ENCODE measurements around the gene EDIL3. TPM values are rescaled to one million over a fixed set of nuclear protein-coding genes. Genes with fewer than 3 reads are reported as not detected.
A peak's percentile ranks its signal among the peaks of the same experiment; 100 is the strongest.

The EDIL3 gene
- total and polyA plus RNA-seq, 9 donors, result 7.6 to 18.3 (median 11.6) TPM

DNA sequence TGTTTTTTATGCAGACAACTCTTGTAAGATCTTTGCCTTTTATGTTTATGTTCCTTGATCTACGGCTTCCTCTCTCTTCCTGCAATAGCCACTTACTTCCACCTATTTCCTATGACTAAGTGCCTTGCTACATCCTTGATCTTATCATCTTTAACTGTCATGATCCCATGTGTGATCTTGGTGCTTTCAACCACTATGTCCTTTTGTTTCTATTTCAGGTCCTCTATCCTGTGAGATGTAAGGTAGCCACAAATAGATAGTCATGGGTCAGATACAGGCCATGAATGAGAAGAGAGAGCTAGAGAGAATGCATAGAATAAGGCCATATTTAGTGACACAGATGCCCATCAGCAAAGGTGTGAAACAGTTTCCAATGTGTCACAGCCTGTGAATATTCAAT lies 420.4 kb downstream of the EDIL3 start:
- DNase-seq, result no peak
- Histone ChIP-seq H3K27me3 (ENCODE audit: control insufficient read depth, insufficient read depth, low read length) (no peaks in the 10 kb centered on the region), H3K4me1 (ENCODE audit: control insufficient read depth, insufficient read depth, low read length) (no peaks in the 10 kb centered on the region), H3K27ac (ENCODE audit: low read length) (no peak overlapping the region), H3K9me3 (replicated peaks; ENCODE audit: control insufficient read depth, low read depth, low read length) (no peaks in the 10 kb centered on the region), H3K4me3 (ENCODE audit: low read length) (no peak overlapping the region), H3K36me3 (ENCODE audit: control insufficient read depth, insufficient read depth, low read length) (no peaks in the 10 kb centered on the region)
- WGBS (ENCODE audit: insufficient coverage), result no CpG with 5 or more reads among the region's 1 CpG

DNA sequence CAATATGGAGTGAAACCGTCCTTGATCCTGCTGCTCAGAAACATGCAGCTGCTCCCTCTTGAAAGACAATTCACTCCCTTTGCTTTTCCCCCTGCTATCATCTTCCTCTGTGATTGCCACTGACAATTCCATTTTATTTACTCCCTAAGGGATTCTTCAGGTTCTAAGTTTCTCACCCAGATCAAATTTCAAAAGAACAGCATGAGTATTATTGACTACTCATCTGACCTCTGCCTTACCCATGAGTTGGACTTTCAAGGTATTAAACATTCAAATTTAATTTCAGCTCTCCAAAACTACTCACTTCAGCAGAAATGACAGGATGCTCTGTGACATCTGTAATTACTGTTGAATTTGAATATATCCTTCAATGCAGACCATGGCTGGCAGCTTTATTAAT lies 427.5 kb downstream of the EDIL3 start:
- H3K4me3 ChIP-seq (ENCODE audit: low read length), result no peak overlapping the region
- H3K27ac ChIP-seq (ENCODE audit: low read length), result no peak overlapping the region
- H3K27me3 ChIP-seq (ENCODE audit: control insufficient read depth, insufficient read depth, low read length), result no peaks in the 10 kb centered on the region
- DNase-seq, result no peak
- no peaks in the 10 kb centered on the region for H3K36me3 ChIP-seq (ENCODE audit: control insufficient read depth, insufficient read depth, low read length)
- no peaks in the 10 kb centered on the region for H3K9me3 ChIP-seq (replicated peaks; ENCODE audit: control insufficient read depth, low read depth, low read length)
- 56% methylated on average over 1 of the region's 1 CpG for WGBS (ENCODE audit: insufficient coverage)
- H3K4me1 ChIP-seq (ENCODE audit: control insufficient read depth, insufficient read depth, low read length), result no peaks in the 10 kb centered on the region

DNA sequence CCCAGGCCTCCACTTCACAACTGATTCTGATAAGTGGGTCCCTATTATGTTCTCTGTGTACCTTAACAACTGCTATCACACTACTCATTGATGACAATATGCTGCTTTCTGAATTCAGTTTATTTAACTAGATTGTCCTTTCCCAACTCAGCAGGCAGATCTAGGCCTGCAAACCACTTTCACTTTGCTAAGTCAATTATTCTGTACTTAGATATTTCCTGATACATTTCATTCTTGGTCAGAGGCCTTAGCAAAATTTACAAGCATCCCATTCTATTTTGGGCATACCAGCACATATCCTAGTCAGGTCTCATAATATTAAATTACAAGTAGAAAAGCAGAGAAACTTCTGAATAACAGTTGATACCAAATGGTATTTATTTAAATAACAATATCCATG lies 428.3 kb downstream of the EDIL3 start:
- DNase-seq, result no peak
- Histone ChIP-seq H3K9me3 (replicated peaks; ENCODE audit: control insufficient read depth, low read depth, low read length) (no peaks in the 10 kb centered on the region), H3K4me1 (ENCODE audit: control insufficient read depth, insufficient read depth, low read length) (no peaks in the 10 kb centered on the region), H3K4me3 (ENCODE audit: low read length) (no peak overlapping the region), H3K27ac (ENCODE audit: low read length) (no peak overlapping the region), H3K27me3 (ENCODE audit: control insufficient read depth, insufficient read depth, low read length) (no peaks in the 10 kb centered on the region), H3K36me3 (ENCODE audit: control insufficient read depth, insufficient read depth, low read length) (no peaks in the 10 kb centered on the region)

DNA sequence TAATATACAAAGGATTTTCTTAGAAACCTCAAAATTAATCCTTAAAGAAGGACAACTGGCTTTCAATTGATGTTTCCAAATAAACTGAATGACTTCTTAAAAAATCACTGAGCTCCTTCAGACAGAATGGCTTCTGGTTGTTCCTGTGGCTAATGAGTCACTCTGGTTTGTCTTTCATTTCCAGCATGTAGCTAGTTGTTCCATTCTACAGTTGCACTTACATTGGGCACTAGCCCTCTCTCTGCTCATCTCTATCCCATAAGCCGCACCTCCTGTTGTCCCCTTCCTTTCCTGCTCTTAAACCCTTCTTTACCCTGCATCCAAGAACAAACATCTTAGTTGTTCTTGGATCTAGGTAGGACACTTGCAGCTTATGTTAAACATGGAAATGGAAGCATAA lies 428.8 kb downstream of the EDIL3 start:
- Histone ChIP-seq H3K4me3 (ENCODE audit: low read length) (no peak overlapping the region), H3K36me3 (ENCODE audit: control insufficient read depth, insufficient read depth, low read length) (no peaks in the 10 kb centered on the region), H3K27me3 (ENCODE audit: control insufficient read depth, insufficient read depth, low read length) (no peaks in the 10 kb centered on the region), H3K4me1 (ENCODE audit: control insufficient read depth, insufficient read depth, low read length) (no peaks in the 10 kb centered on the region), H3K9me3 (replicated peaks; ENCODE audit: control insufficient read depth, low read depth, low read length) (no peaks in the 10 kb centered on the region), H3K27ac (ENCODE audit: low read length) (no peak overlapping the region)
- no CpG with 5 or more reads among the region's 1 CpG for WGBS (ENCODE audit: insufficient coverage)
- no peak for DNase-seq

DNA sequence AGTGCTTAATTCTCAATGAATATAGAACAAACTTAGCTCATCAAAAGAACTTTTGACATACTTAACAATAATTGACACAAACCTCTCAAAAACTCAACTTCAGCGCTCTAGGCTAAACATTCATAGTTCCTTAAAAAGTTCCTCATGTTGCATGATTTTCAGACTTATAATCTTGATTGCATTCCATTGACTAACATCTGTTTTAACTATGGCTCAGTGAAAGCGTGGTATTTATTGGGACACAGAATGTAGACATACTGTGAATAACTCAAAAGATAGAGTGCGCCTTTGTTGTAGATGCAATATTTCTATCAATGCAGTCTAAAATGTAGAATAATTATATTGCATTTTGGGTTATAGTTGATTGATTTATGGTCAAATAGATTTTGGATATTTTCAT lies 436.9 kb downstream of the EDIL3 start:
- Histone ChIP-seq H3K9me3 (replicated peaks; ENCODE audit: control insufficient read depth, low read depth, low read length) (no peaks in the 10 kb centered on the region), H3K4me1 (ENCODE audit: control insufficient read depth, insufficient read depth, low read length) (no peaks in the 10 kb centered on the region), H3K4me3 (ENCODE audit: low read length) (no peak overlapping the region), H3K36me3 (ENCODE audit: control insufficient read depth, insufficient read depth, low read length) (no peaks in the 10 kb centered on the region), H3K27ac (ENCODE audit: low read length) (no peak overlapping the region), H3K27me3 (ENCODE audit: control insufficient read depth, insufficient read depth, low read length) (no peaks in the 10 kb centered on the region)
- DNase-seq, result no peak
- no CpG with 5 or more reads among the region's 3 CpGs for WGBS (ENCODE audit: insufficient coverage)

DNA sequence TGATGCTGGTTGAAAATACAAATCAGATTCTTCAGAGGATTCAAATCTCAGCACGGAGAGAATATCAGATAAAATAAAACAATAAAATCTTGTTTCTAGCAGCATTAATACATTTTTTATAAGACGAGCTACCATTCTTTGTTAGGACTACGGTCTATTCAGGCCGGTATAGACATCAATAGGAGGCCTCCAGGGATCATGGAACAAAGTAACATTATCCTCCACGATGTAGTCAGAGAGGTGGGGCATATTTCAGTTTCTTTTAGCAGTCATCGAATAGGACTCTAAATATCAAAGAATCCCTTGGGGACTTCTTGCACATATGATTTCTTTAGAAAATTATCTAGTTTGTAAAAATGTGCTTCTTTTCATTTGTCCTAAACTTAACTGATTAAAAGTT lies 438.2 kb downstream of the EDIL3 start:
- no peaks in the 10 kb centered on the region for H3K9me3 ChIP-seq (replicated peaks; ENCODE audit: control insufficient read depth, low read depth, low read length)
- no peaks in the 10 kb centered on the region for H3K4me1 ChIP-seq (ENCODE audit: control insufficient read depth, insufficient read depth, low read length)
- H3K36me3 ChIP-seq (ENCODE audit: control insufficient read depth, insufficient read depth, low read length), result no peaks in the 10 kb centered on the region
- no peak overlapping the region for H3K4me3 ChIP-seq (ENCODE audit: low read length)
- H3K27me3 ChIP-seq (ENCODE audit: control insufficient read depth, insufficient read depth, low read length), result no peaks in the 10 kb centered on the region
- no peak for DNase-seq
- no peak overlapping the region for H3K27ac ChIP-seq (ENCODE audit: low read length)
- no CpG with 5 or more reads among the region's 6 CpGs for WGBS (ENCODE audit: insufficient coverage)

DNA sequence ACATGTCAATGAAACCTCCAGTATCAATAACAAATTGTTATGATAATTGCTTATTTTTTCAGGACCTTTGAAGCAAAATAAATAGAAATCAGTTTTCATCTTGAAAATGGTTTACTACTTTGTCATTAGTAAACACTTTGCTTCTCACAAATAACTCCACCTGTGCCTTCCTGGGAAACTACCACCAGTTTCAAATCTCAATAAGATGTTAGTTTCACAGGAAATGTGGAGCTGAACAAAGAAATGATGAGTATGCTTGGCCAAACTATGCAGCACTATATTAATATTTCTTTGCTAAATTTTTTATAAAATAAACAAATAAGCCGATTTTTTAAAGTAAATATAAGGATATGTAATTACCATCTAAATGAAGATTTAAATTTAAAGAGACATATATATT lies 442.5 kb downstream of the EDIL3 start:
- no peak for DNase-seq
- no peaks in the 10 kb centered on the region for H3K27me3 ChIP-seq (ENCODE audit: control insufficient read depth, insufficient read depth, low read length)
- no peak overlapping the region for H3K27ac ChIP-seq (ENCODE audit: low read length)
- H3K36me3 ChIP-seq (ENCODE audit: control insufficient read depth, insufficient read depth, low read length), result no peaks in the 10 kb centered on the region
- H3K9me3 ChIP-seq (replicated peaks; ENCODE audit: control insufficient read depth, low read depth, low read length), result no peaks in the 10 kb centered on the region
- H3K4me1 ChIP-seq (ENCODE audit: control insufficient read depth, insufficient read depth, low read length), result no peaks in the 10 kb centered on the region
- H3K4me3 ChIP-seq (ENCODE audit: low read length), result no peak overlapping the region
- WGBS (ENCODE audit: insufficient coverage), result no CpG with 5 or more reads among the region's 1 CpG

DNA sequence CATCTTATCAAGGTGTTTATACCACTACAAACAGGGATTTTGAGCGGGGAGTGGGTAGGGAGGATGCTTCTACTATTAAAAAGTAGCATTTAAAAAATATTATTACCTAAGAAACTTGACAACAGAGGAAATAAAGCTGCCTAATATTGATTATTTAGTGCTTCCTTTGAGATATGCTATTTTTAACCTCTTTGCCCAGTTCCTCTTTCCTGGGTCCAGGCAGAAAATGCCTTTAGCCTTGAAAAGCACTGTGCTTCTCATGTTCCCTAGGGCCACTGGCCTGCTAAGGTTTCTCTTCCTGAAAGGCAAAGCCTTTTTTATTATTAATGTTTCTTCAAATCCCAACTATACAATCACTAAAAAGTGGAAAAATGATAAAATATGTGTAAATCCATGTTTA lies 446.8 kb downstream of the EDIL3 start:
- no peaks in the 10 kb centered on the region for H3K4me1 ChIP-seq (ENCODE audit: control insufficient read depth, insufficient read depth, low read length)
- no peaks in the 10 kb centered on the region for H3K9me3 ChIP-seq (replicated peaks; ENCODE audit: control insufficient read depth, low read depth, low read length)
- H3K27ac ChIP-seq (ENCODE audit: low read length), result no peak overlapping the region
- H3K27me3 ChIP-seq (ENCODE audit: control insufficient read depth, insufficient read depth, low read length), result no peaks in the 10 kb centered on the region
- no CpG with 5 or more reads among the region's 1 CpG for WGBS (ENCODE audit: insufficient coverage)
- no peaks in the 10 kb centered on the region for H3K36me3 ChIP-seq (ENCODE audit: control insufficient read depth, insufficient read depth, low read length)
- H3K4me3 ChIP-seq (ENCODE audit: low read length), result no peak overlapping the region
- peak; percentile 29 for DNase-seq

DNA sequence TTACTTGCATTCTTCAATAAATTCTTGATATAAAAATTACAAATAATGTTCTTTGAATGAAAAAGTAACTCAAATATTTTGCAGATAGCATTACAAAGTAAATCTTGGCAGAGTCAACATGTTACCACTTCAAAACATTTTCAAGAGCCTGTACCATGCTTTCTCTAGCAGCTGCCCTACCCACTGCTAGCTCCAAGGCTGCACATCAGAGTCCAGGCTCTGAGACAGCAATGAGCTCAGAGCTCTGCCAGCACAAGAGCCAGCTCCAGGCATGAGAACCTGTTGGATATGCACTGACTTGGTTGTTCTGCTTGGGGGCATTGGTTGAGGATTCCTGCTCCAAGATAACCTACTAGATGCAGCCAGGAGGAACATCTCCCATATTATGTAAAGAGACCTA lies 452.7 kb downstream of the EDIL3 start:
- no peak for DNase-seq
- Histone ChIP-seq H3K27me3 (ENCODE audit: control insufficient read depth, insufficient read depth, low read length) (no peaks in the 10 kb centered on the region), H3K27ac (ENCODE audit: low read length) (no peak overlapping the region), H3K4me1 (ENCODE audit: control insufficient read depth, insufficient read depth, low read length) (no peaks in the 10 kb centered on the region), H3K4me3 (ENCODE audit: low read length) (no peak overlapping the region), H3K36me3 (ENCODE audit: control insufficient read depth, insufficient read depth, low read length) (no peaks in the 10 kb centered on the region), H3K9me3 (replicated peaks; ENCODE audit: control insufficient read depth, low read depth, low read length) (no peaks in the 10 kb centered on the region)

DNA sequence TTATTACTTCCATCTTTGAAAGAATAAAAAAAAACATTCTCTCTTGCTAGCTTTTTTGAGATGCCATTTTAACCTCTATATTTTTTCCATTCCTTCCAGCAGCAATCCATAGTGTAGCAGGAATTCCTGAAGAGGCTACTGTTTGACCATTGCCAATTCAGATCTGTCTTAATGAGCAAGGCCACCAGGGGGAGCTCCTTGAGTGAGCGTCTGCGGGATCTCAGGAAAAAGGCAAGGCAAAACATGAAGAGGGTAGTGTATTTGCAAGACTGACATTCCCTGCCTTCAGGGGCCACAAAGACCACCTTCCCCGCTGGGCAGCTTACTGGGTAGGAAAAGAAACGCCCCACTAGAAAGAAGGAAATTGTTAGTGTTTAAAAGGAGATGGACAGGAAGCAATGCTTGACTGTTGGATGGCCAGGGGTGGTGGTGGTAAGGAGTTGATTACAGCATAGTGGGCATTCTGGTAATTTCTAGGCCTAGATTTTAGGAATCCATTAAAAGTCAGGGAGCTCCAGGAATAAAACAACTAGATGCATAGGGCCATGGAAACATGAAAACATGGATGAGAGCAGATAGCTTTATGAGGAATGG lies 457.4 kb downstream of the EDIL3 start:
- Histone ChIP-seq H3K4me3 (ENCODE audit: low read length) (no peak overlapping the region), H3K36me3 (ENCODE audit: control insufficient read depth, insufficient read depth, low read length) (no peaks in the 10 kb centered on the region), H3K9me3 (replicated peaks; ENCODE audit: control insufficient read depth, low read depth, low read length) (peaks cover 2% of the 10 kb centered on the region), H3K27ac (ENCODE audit: low read length) (no peak overlapping the region), H3K27me3 (ENCODE audit: control insufficient read depth, insufficient read depth, low read length) (no peaks in the 10 kb centered on the region), H3K4me1 (ENCODE audit: control insufficient read depth, insufficient read depth, low read length) (no peaks in the 10 kb centered on the region)
- peak; percentile 49 for DNase-seq
- 36% methylated on average over 4 of the region's 4 CpGs for WGBS (ENCODE audit: insufficient coverage)

DNA sequence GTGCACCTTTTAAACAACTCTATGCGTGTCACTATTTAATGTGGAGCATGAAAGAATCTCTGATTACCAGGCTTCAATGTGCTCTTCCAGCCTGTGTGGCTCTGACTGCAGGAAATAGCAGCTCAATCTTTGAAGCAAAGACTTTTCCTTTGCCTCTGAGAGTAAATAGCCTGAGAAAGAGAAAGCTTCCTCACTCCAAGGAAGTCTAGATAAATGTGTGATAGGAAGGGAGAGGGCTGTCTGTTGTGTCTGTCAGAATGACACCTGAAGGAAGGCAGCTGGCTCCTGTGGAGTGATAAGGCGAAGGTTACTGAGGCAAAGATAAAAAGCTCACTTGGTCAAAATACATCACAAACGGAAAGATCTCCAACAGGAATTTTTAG lies 458.7 kb downstream of the EDIL3 start:
- no CpG with 5 or more reads among the region's 3 CpGs for WGBS (ENCODE audit: insufficient coverage)
- DNase-seq, result no peak
- Histone ChIP-seq H3K4me3 (ENCODE audit: low read length) (no peak overlapping the region), H3K9me3 (replicated peaks; ENCODE audit: control insufficient read depth, low read depth, low read length) (peaks cover 2% of the 10 kb centered on the region), H3K36me3 (ENCODE audit: control insufficient read depth, insufficient read depth, low read length) (no peaks in the 10 kb centered on the region), H3K4me1 (ENCODE audit: control insufficient read depth, insufficient read depth, low read length) (no peaks in the 10 kb centered on the region), H3K27me3 (ENCODE audit: control insufficient read depth, insufficient read depth, low read length) (no peaks in the 10 kb centered on the region), H3K27ac (ENCODE audit: low read length) (no peak overlapping the region)
